OCI-LY1 (cell line): ENCODE measurements around the gene RAPGEF4.

ENCODE experiments used
- H2AFZ ChIP-seq: fragments of 200-600 bp; sonication (generic), shearing (Covaris generic); 2 replicates; pipeline ENCODE4 v1.6.0; 2014; ENCODE audit warnings: antibody characterized with exemption, mild to moderate bottlenecking, low read length
- H3F3A ChIP-seq: fragments of 200-600 bp; sonication (generic), shearing (Covaris generic); 2 replicates; pipeline ENCODE4 v1.6.0; 2014; ENCODE audit warnings: mild to moderate bottlenecking, antibody characterized with exemption, low read length, moderate library complexity; ENCODE audit not compliant: insufficient read depth
- H3K27ac ChIP-seq: fragments of 200-600 bp; sonication (generic); 2 replicates; pipeline ENCODE4 v1.5.1; 2014; ENCODE audit warnings: low read length, mixed run types, mild to moderate bottlenecking, low read depth; ENCODE audit not compliant: poor library complexity, severe bottlenecking
- H3K27me3 ChIP-seq: fragments of 200-600 bp; sonication (generic); 2 replicates; pipeline ENCODE4 v1.6.0; 2014; ENCODE audit warnings: antibody characterized with exemption, mild to moderate bottlenecking, low read length, moderate library complexity; ENCODE audit not compliant: insufficient read depth
- H3K36me3 ChIP-seq: fragments of 200-600 bp; sonication (generic); 2 replicates; pipeline ENCODE4 v1.6.1; 2014; ENCODE audit warnings: mild to moderate bottlenecking, antibody characterized with exemption, low read length, moderate library complexity, mixed read lengths; ENCODE audit not compliant: insufficient read depth
- H3K4me1 ChIP-seq: fragments of 200-600 bp; sonication (generic); 2 replicates; pipeline ENCODE4 v1.5.1; 2014; ENCODE audit warnings: mild to moderate bottlenecking, low read length, moderate library complexity; ENCODE audit not compliant: insufficient read depth, severe bottlenecking
- H3K4me2 ChIP-seq: fragments of 200-600 bp; sonication (generic), shearing (Covaris generic); 2 replicates; pipeline ENCODE4 v1.6.1; 2014; ENCODE audit warnings: low read length
- H3K4me3 ChIP-seq: fragments of 200-600 bp; sonication (generic); 2 replicates; pipeline ENCODE4 v1.5.1; 2014; ENCODE audit warnings: low read length, low read depth, mild to moderate bottlenecking, mixed read lengths; ENCODE audit not compliant: poor library complexity, severe bottlenecking
- H3K79me2 ChIP-seq: fragments of 200-600 bp; shearing (Covaris generic); 2 replicates; pipeline ENCODE4 v1.6.1; 2016; ENCODE audit warnings: mixed run types, low read length, mixed read lengths; ENCODE audit not compliant: insufficient read depth
- H3K9ac ChIP-seq: fragments of 200-600 bp; sonication (generic), shearing (Covaris generic); 2 replicates; pipeline ENCODE4 v1.6.1; 2014; ENCODE audit warnings: mild to moderate bottlenecking, low read length, mixed read lengths
- H3K9me2 ChIP-seq: fragments of 200-600 bp; sonication (generic), shearing (Covaris generic); 2 replicates; pipeline ENCODE4 v1.6.1; 2014; ENCODE audit warnings: low read depth, mild to moderate bottlenecking, low read length, mixed read lengths
- H3K9me3 ChIP-seq: fragments of 200-600 bp; shearing (Covaris generic); 2 replicates; pipeline ENCODE4 v1.6.1; 2014; ENCODE audit warnings: low read length, mixed read lengths
- H4K20me1 ChIP-seq: fragments of 200-600 bp; sonication (generic), shearing (Covaris generic); 2 replicates; pipeline ENCODE4 v1.6.0; 2016; ENCODE audit warnings: mild to moderate bottlenecking, low read length; ENCODE audit not compliant: insufficient read depth
- EZH2 ChIP-seq: fragments of 200-600 bp; sonication (generic), shearing (Covaris generic); IDR thresholded peaks from 2 replicates; pipeline ENCODE4 v1.8.0; 2017; ENCODE audit warnings: borderline replicate concordance, mixed run types, mild to moderate bottlenecking, antibody characterized with exemption, low read length, moderate library complexity, mixed read lengths
- TF ChIP-seq, protein P1 (sequence below): fragments of 200-600 bp; sonication (generic), shearing (Covaris generic); IDR thresholded peaks from 2 replicates; pipeline ENCODE4 v1.5.1; 2017; ENCODE audit warnings: mild to moderate bottlenecking, antibody characterized with exemption, low read length, moderate library complexity, mixed read lengths

The RAPGEF4 gene

DNA sequence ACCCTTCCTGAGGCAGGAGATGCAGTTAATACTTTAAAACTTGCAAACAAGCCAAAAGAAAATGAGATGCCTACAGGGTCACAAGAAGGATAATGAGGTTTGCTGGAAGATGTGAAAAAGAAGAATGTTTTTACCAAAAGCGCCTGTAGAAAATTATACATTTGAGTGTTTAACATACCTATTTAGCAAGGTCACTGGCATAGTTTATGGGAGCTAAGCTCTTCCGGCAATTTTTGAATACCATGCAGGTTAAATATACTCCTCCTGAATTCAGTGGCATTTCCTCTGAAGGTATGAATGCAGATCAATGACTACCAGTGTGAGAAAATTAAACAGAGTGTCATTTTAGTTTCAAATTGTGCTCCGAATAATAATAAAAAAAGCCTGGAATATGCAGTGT, 318.8 kb downstream of the RAPGEF4 start:
- Histone ChIP-seq H4K20me1 (no peaks in the 10 kb centered on the region), H3K4me1 (no peaks in the 10 kb centered on the region), H3K36me3 (no peaks in the 10 kb centered on the region), H3K27ac (no peak overlapping the region), H3K79me2 (no peaks in the 10 kb centered on the region), H3K4me3 (no peak overlapping the region), H3K27me3 (no peaks in the 10 kb centered on the region), H3K4me2 (no peak overlapping the region), H2AFZ (no peak overlapping the region), H3K9me3 (no peaks in the 10 kb centered on the region), H3K9me2 (no peaks in the 10 kb centered on the region), H3K9ac (no peak overlapping the region), H3F3A (no peaks in the 10 kb centered on the region)
- no peak for TF ChIP-seq EZH2
- TF ChIP-seq, protein P1, sequence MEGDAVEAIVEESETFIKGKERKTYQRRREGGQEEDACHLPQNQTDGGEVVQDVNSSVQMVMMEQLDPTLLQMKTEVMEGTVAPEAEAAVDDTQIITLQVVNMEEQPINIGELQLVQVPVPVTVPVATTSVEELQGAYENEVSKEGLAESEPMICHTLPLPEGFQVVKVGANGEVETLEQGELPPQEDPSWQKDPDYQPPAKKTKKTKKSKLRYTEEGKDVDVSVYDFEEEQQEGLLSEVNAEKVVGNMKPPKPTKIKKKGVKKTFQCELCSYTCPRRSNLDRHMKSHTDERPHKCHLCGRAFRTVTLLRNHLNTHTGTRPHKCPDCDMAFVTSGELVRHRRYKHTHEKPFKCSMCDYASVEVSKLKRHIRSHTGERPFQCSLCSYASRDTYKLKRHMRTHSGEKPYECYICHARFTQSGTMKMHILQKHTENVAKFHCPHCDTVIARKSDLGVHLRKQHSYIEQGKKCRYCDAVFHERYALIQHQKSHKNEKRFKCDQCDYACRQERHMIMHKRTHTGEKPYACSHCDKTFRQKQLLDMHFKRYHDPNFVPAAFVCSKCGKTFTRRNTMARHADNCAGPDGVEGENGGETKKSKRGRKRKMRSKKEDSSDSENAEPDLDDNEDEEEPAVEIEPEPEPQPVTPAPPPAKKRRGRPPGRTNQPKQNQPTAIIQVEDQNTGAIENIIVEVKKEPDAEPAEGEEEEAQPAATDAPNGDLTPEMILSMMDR, result no peak

DNA sequence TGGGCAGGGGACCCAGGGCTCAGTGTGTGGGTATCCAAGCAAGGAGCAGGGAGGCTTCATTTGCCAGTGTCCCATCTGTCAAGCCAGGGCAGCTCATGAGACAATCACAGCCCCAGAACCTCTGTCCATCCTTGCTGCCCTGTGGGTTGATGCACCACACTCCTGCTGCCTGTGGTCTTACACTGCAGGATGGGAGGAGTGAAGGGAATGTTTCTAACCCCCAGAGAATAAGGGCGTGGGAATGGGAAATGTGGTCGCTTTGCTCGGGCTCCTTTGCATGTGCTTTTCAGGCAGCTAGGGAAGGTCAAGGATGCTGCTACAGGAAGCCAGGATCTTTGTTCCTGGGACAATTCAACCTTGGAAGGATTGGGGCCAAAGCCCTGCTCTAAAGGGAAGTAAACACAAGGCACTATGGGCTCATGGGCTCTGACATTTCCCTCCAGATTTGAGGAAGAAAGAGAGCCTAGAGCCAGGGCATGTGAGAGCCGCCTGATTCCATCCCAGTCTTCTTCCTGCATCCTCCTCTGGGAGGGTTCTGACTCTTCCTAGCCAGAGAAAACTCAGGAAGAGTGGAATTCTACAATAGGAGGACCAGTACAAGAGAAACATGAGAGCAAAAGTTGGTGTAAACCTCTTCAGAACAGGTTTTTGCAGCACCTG, 321.2 kb downstream of the RAPGEF4 start:
- no peak overlapping the region for H3K4me2 ChIP-seq
- H3K9me3 ChIP-seq, result no peaks in the 10 kb centered on the region
- H4K20me1 ChIP-seq, result no peaks in the 10 kb centered on the region
- no peak overlapping the region for H3K27ac ChIP-seq
- no peak overlapping the region for H3K4me3 ChIP-seq
- peaks cover 8% of the 10 kb centered on the region for H3K4me1 ChIP-seq
- H3K9ac ChIP-seq, result no peak overlapping the region
- no peaks in the 10 kb centered on the region for H3K79me2 ChIP-seq
- no peaks in the 10 kb centered on the region for H3K36me3 ChIP-seq
- no peaks in the 10 kb centered on the region for H3K9me2 ChIP-seq
- no peaks in the 10 kb centered on the region for H3K27me3 ChIP-seq
- H3F3A ChIP-seq, result no peaks in the 10 kb centered on the region
- no peak overlapping the region for H2AFZ ChIP-seq
- TF ChIP-seq, protein P1, result no peak
- no peak for TF ChIP-seq EZH2

DNA sequence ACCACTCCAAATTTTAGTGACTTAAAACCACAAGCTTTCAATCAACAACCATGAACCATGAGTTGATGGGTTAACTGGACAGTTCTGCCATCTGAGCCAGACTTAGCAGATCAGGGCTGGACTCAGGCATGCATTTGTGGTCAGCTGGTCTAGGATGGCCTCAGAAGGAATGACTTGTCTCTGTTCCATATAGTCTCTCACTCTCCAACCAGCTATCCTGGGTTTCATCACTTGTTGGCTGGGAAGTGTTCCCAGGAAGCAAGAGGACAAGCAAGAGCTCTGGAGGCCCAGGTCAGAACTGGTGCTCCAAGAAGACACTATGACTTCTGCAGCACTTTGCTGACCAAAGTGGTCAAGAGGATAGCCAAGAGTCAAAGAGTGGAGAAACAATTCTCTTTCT, 322.5 kb downstream of the RAPGEF4 start:
- Histone ChIP-seq H2AFZ (no peak overlapping the region), H3K4me2 (no peak overlapping the region), H3K36me3 (no peaks in the 10 kb centered on the region), H3K4me1 (peaks cover 8% of the 10 kb centered on the region), H3K9ac (no peak overlapping the region), H3K9me3 (no peaks in the 10 kb centered on the region), H3K27ac (no peak overlapping the region), H3K9me2 (no peaks in the 10 kb centered on the region), H4K20me1 (no peaks in the 10 kb centered on the region), H3K4me3 (no peak overlapping the region), H3F3A (no peaks in the 10 kb centered on the region), H3K79me2 (no peaks in the 10 kb centered on the region), H3K27me3 (no peaks in the 10 kb centered on the region)
- TF ChIP-seq EZH2, result no peak
- TF ChIP-seq, protein P1, result no peak
